HepG2 (cell line): ENCODE results near the gene EFNA2. TPM values are rescaled to one million over a fixed set of nuclear protein-coding genes. Genes with fewer than 3 reads are reported as not detected.
A peak's percentile ranks its signal among the peaks of the same experiment; 100 is the strongest.

Experiments
- AKAP8 ChIP-seq: sonication (generic); formaldehyde crosslinking; IDR thresholded peaks from 2 replicates; pipeline ENCODE4 v1.5.1; 2020; ENCODE audit warnings: mild to moderate bottlenecking, missing genetic modification reagents
- BORCS8-MEF2B ChIP-seq: sonication (generic); formaldehyde crosslinking; IDR thresholded peaks from 2 replicates; pipeline ENCODE4 v1.8.0; 2022; ENCODE audit warnings: mild to moderate bottlenecking, missing genetic modification reagents
- CHD2 ChIP-seq: IDR thresholded peaks from 2 replicates; pipeline ENCODE4 v1.6.1; 2011; ENCODE audit warnings: low read depth, low read length, improper control_type of control experiment
- DRAP1 ChIP-seq: IDR thresholded peaks from 2 replicates; pipeline ENCODE4 v1.6.1; 2016; ENCODE audit warnings: missing genetic modification reagents, missing compliant biosample characterization
- FOXP4 ChIP-seq: sonication (generic); formaldehyde crosslinking; IDR thresholded peaks from 2 replicates; pipeline ENCODE4 v1.4.0; 2020; ENCODE audit warnings: missing genetic modification reagents
- GRHL1 ChIP-seq: sonication (generic); formaldehyde crosslinking; conservative IDR thresholded peaks from 2 replicates; pipeline ENCODE4 v1.8.0; 2022; ENCODE audit warnings: missing genetic modification reagents
- MAFG ChIP-seq: sonication (generic); formaldehyde crosslinking; IDR thresholded peaks from 2 replicates; pipeline ENCODE4 v1.5.1; 2020; ENCODE audit warnings: mild to moderate bottlenecking, missing genetic modification reagents
- MAZ ChIP-seq, 2 experiments: sonication (generic) in 1 of 2; formaldehyde crosslinking in 1 of 2; IDR thresholded peaks; 2 replicates each; pipeline versions ENCODE4 v1.5.0 to v1.6.1; 2012 to 2020; ENCODE audit warnings: low read depth in 2 of 2, mild to moderate bottlenecking in 2 of 2, borderline replicate concordance in 1 of 2, improper control_type of control experiment in 1 of 2, low read length in 1 of 2, missing genetic modification reagents in 1 of 2, moderate library complexity in 1 of 2
- NFIB ChIP-seq: sonication (generic); formaldehyde crosslinking; IDR thresholded peaks from 2 replicates; pipeline ENCODE4 v1.9.0; 2021; ENCODE audit warnings: missing genetic modification reagents, mild to moderate bottlenecking, borderline replicate concordance
- NFIC ChIP-seq: IDR thresholded peaks from 2 replicates; pipeline ENCODE4 v1.6.1; 2012; ENCODE audit warnings: mild to moderate bottlenecking, low read length, inconsistent platforms
- NFKB2 ChIP-seq: sonication (generic); formaldehyde crosslinking; IDR thresholded peaks from 2 replicates; pipeline ENCODE4 v1.4.0; 2020; ENCODE audit warnings: missing genetic modification reagents, borderline replicate concordance
- PITX1 ChIP-seq: sonication (generic); formaldehyde crosslinking; IDR thresholded peaks from 2 replicates; pipeline ENCODE4 v1.5.1; 2020; ENCODE audit warnings: mild to moderate bottlenecking, missing genetic modification reagents
- RARA ChIP-seq: IDR thresholded peaks from 2 replicates; pipeline ENCODE4 v1.6.1; 2016; ENCODE audit warnings: missing genetic modification reagents, missing compliant biosample characterization
- SOX13 ChIP-seq, 3 experiments: fragments of 450-650 bp in 1 of 3; sonication (generic) in 1 of 3; formaldehyde crosslinking in 1 of 3; IDR thresholded peaks in 2 of 3; conservative IDR thresholded peaks in 1 of 3; 2 replicates each; pipeline versions ENCODE4 v1.5.0 to v1.6.1; 2016 to 2020; ENCODE audit warnings: antibody characterized with exemption in 1 of 3, mild to moderate bottlenecking in 1 of 3, missing compliant biosample characterization in 1 of 3, missing genetic modification reagents in 1 of 3, moderate library complexity in 1 of 3
- TGIF2 ChIP-seq: IDR thresholded peaks from 2 replicates; pipeline ENCODE4 v1.6.1; 2016; ENCODE audit warnings: control low read depth, missing compliant biosample characterization
- ZFP90 ChIP-seq: sonication (generic); formaldehyde crosslinking; IDR thresholded peaks from 2 replicates; pipeline ENCODE4 v1.8.0; 2022; ENCODE audit warnings: missing genetic modification reagents, mild to moderate bottlenecking, inconsistent platforms, borderline replicate concordance
- ZFX ChIP-seq: sonication (generic); formaldehyde crosslinking; IDR thresholded peaks from 2 replicates; pipeline ENCODE4 v1.4.0; 2020; ENCODE audit warnings: mild to moderate bottlenecking, low read depth, missing genetic modification reagents, moderate library complexity
- ZNF180 ChIP-seq: sonication (generic); formaldehyde crosslinking; IDR thresholded peaks from 2 replicates; pipeline ENCODE4 v1.4.0; 2020; ENCODE audit warnings: low read depth, missing genetic modification reagents, borderline replicate concordance
- ZNF292 ChIP-seq: sonication (generic); formaldehyde crosslinking; IDR thresholded peaks from 2 replicates; pipeline ENCODE4 v1.8.1; 2022; ENCODE audit warnings: mild to moderate bottlenecking, low read depth, missing genetic modification reagents, borderline replicate concordance
- ZNF468 ChIP-seq: sonication (generic); formaldehyde crosslinking; IDR thresholded peaks from 2 replicates; pipeline ENCODE4 v1.8.0; 2022; ENCODE audit warnings: mild to moderate bottlenecking, moderate library complexity, missing genetic modification reagents
- ZNF549 ChIP-seq: sonication (generic); formaldehyde crosslinking; IDR thresholded peaks from 2 replicates; pipeline ENCODE4 v1.5.0; 2020; ENCODE audit warnings: missing genetic modification reagents
- ZNF639 ChIP-seq: conservative IDR thresholded peaks from 2 replicates; pipeline ENCODE4 v1.6.1; 2018; ENCODE audit warnings: missing genetic modification reagents
- ZNF841 ChIP-seq: sonication (generic); formaldehyde crosslinking; IDR thresholded peaks from 2 replicates; pipeline ENCODE4 v1.8.1; 2023; ENCODE audit warnings: missing genetic modification reagents, borderline replicate concordance
- polyA plus RNA-seq, 8 experiments: library from polyadenylated mRNA; depleted of rRNA in 3 of 8; stranded (reverse) in 7 of 8; unstranded in 1 of 8; fragments of >200 nt; fragmentation: Illumina TruSeq in 4 of 8; extraction: Trizol in 4 of 8; gene quantifications; 2 replicates each; pipeline versions ENCODE4 v1.2.1 to v1.2.3, GENCODE V29; 2011 to 2016; ENCODE audit warnings: low read depth in 4 of 8, missing spikeins in 1 of 8, mixed read lengths in 1 of 8; ENCODE audit not compliant: insufficient read depth in 1 of 8
- total RNA-seq, 5 experiments: library from RNA; depleted of rRNA; stranded (reverse); fragments of >200 nt; fragmentation: Illumina TruSeq; extraction: Trizol; gene quantifications; 2 replicates each; pipeline ENCODE4 v1.2.3, GENCODE V29; 2016; ENCODE audit warnings: low read depth in 1 of 5

EFNA2 gene
- total and polyA plus RNA-seq, 2 of the 13 experiments (the other 11 are each of a cell fraction or from before 2014, with no cell fraction given), result 6.0 to 9.9 TPM

GRCh38 chr19:1245494-1246264 lies 40.0 kb upstream of the EFNA2 start (continued):
- TF ChIP-seq MAZ (IDR thresholded peaks at IDR 0.05; ENCODE audit: borderline replicate concordance, low read depth, low read length), result peak; percentile 27; the same call in 1 of the 2 replicates
- no peak for TF ChIP-seq MAZ (CRISPR knock-in tag; IDR thresholded peaks at IDR 0.05; ENCODE audit: low read depth)
- no peak for TF ChIP-seq MAFG
- 0 out of 2 replicates have a peak, but pooled peaks have one; percentile 23 for TF ChIP-seq TGIF2 (CRISPR knock-in tag)
- no peak for TF ChIP-seq ZNF292 (CRISPR knock-in tag)
- no peak for TF ChIP-seq CHD2
- TF ChIP-seq ZNF549 (CRISPR knock-in tag), result no peak
- TF ChIP-seq SOX13 (IDR thresholded peaks at IDR 0.05), result no peak
- peak in 1 of 2 experiments; percentile 51; a peak in 1 of 4 replicates for TF ChIP-seq SOX13 (CRISPR knock-in tag; conservative IDR thresholded peaks at IDR 0.05 in 1 of 2, IDR thresholded peaks at IDR 0.05 in 1 of 2)
- no peak for TF ChIP-seq ZNF468
- peak; percentile 55; the same call in 1 of the 2 replicates for TF ChIP-seq ZFX (CRISPR knock-in tag)
- no peak for TF ChIP-seq ZFP90 (CRISPR knock-in tag)
- TF ChIP-seq RARA (CRISPR knock-in tag), result peak; percentile 86
- TF ChIP-seq NFIC, result no peak
- TF ChIP-seq NFKB2 (CRISPR knock-in tag), result peak; percentile 33; the same call in 1 of the 2 replicates
- TF ChIP-seq ZNF639, result 0 out of 2 replicates have a peak, but pooled peaks have one; percentile 44
- TF ChIP-seq PITX1 (CRISPR knock-in tag), result 0 out of 2 replicates have a peak, but pooled peaks have one; percentile 32
- TF ChIP-seq FOXP4, result 0 out of 2 replicates have a peak, but pooled peaks have one; percentile 15
- peak; percentile 33 for TF ChIP-seq AKAP8 (CRISPR knock-in tag)
- TF ChIP-seq NFIB (CRISPR knock-in tag), result no peak
- TF ChIP-seq BORCS8-MEF2B (CRISPR knock-in tag), result peak; percentile 46; the same call in 1 of the 2 replicates
- TF ChIP-seq GRHL1 (CRISPR knock-in tag), result no peak
- no peak for TF ChIP-seq ZNF180
- 0 out of 2 replicates have a peak, but pooled peaks have one; percentile 60 for TF ChIP-seq ZNF841 (CRISPR knock-in tag)
- peak; percentile 47; the same call in 1 of the 2 replicates for TF ChIP-seq DRAP1 (CRISPR knock-in tag)
